Fibroblast of lung (primary cell): ENCODE results near the gene COLGALT1.

ENCODE experiments used
- CTCF ChIP-seq, 2 donors: IDR thresholded peaks in 1 of 2; conservative IDR thresholded peaks in 1 of 2; 1 replicate in 1 of 2; 2 replicates in 1 of 2; pipeline ENCODE4 v1.5.1; 2011 to 2012; ENCODE audit warnings: low read length in 2 of 2, control low read depth in 1 of 2, inconsistent platforms in 1 of 2, low read depth in 1 of 2, mild to moderate bottlenecking in 1 of 2
- EZH2 ChIP-seq: IDR thresholded peaks from 2 replicates; pipeline ENCODE4 v1.5.1; 2012; ENCODE audit warnings: low read length, control low read depth, mild to moderate bottlenecking; ENCODE audit errors: missing control alignments

DNA sequence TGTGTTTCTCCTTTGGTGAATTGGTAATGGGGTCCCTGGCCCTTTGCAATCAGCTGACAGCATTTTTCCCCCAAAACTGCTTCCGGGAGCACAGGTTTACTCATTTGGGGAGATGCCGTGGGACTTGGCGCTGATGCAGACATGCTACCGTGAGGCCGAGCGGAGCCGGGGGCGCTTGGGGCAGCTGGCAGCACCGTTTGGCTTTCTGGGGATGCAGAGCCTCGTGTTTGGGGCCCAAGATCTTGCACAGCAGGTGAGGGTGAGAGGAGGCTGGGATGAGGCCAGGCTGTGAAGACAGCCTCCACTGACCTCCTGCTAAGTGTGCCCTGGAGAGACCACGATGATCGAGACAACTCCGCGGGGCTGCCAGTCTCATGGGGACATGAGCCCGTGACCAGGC lies 13.4 kb upstream of the COLGALT1 start:
- TF ChIP-seq CTCF (conservative IDR thresholded peaks at IDR 0.05 in 1 of 2, IDR thresholded peaks at IDR 0.05 in 1 of 2; ENCODE audit: low read depth in 1 of 2, low read length in 2 of 2) (no peak), EZH2 (no peak)
